PC-3 (cell line): ENCODE measurements around the gene SUSD2. TPM values are rescaled to one million over a fixed set of nuclear protein-coding genes. Genes with fewer than 3 reads are reported as not detected.

Experiments
- ATAC-seq: fragments of 200-7000 bp; cut with Tn5 transposase; 2 replicates; pipeline ENCODE4 v1.9.1; 2020; ENCODE audit warnings: mild to moderate bottlenecking, moderate library complexity
- BruUV-seq: library from RNA; stranded (reverse); fragments of 400-500 nt; replicated peaks from 2 replicates; lab custom pipeline; 2021; lab: Mats Ljungman, UMichigan
- CTCF ChIA-PET: fragments of 300-600 bp; sonication (Branson Sonifier 250); formaldehyde crosslinking; loops from one replicate; lab custom pipeline; 2022; ENCODE audit warnings: antibody characterized with exemption; lab: Charles Lee
- POLR2A ChIA-PET: fragments of 300-600 bp; sonication (Branson Sonifier 250); formaldehyde crosslinking; loops from one replicate; lab custom pipeline; 2022; ENCODE audit warnings: antibody characterized with exemption; ENCODE audit not compliant: unreplicated experiment; lab: Charles Lee
- DNase-seq: peaks from one replicate; pipeline ENCODE4 v3.0.0-alpha.2; 2015
- H2AFZ ChIP-seq: fragments of 300-600 bp; sonication (generic); 2 replicates; pipeline ENCODE4 v1.6.0; 2016; ENCODE audit warnings: antibody characterized with exemption, low read length
- H3F3A ChIP-seq: fragments of 300-600 bp; sonication (generic); one replicate; pipeline ENCODE4 v1.6.0; 2017; ENCODE audit warnings: antibody characterized with exemption, low read length, control low read depth, mild to moderate bottlenecking; ENCODE audit not compliant: unreplicated experiment
- H3K27ac ChIP-seq: fragments of 300-600 bp; sonication (generic); 2 replicates; pipeline ENCODE4 v1.5.1; 2016; ENCODE audit warnings: mild to moderate bottlenecking, low read length
- H3K27me3 ChIP-seq: fragments of 300-600 bp; sonication (generic); 2 replicates; pipeline ENCODE4 v1.6.1; 2016; ENCODE audit warnings: low read length, mixed read lengths
- H3K36me3 ChIP-seq: fragments of 300-600 bp; sonication (generic); 2 replicates; pipeline ENCODE4 v1.6.1; 2016; ENCODE audit warnings: low read depth, mixed run types, low read length, mixed read lengths
- H3K4me1 ChIP-seq: fragments of 300-600 bp; sonication (generic); 2 replicates; pipeline ENCODE4 v1.5.1; 2016; ENCODE audit warnings: low read length; ENCODE audit not compliant: insufficient read depth
- H3K4me2 ChIP-seq: fragments of 300-600 bp; sonication (generic); 2 replicates; pipeline ENCODE4 v1.6.0; 2016; ENCODE audit warnings: low read length
- H3K4me3 ChIP-seq: fragments of 300-600 bp; sonication (generic); 2 replicates; pipeline ENCODE4 v1.5.1; 2016; ENCODE audit warnings: mild to moderate bottlenecking, low read length, mixed read lengths
- H3K79me2 ChIP-seq: fragments of 300-600 bp; sonication (generic); 2 replicates; pipeline ENCODE4 v1.6.1; 2017; ENCODE audit warnings: low read length, mixed read lengths
- H3K9ac ChIP-seq: fragments of 300-600 bp; sonication (generic); 2 replicates; pipeline ENCODE4 v1.6.0; 2016; ENCODE audit warnings: mild to moderate bottlenecking, low read length
- H3K9me2 ChIP-seq: fragments of 300-600 bp; sonication (generic); replicated peaks from 2 replicates; pipeline ENCODE4 v1.6.1; 2016; ENCODE audit warnings: mixed run types, low read length, mixed read lengths
- H3K9me3 ChIP-seq: fragments of 300-600 bp; sonication (generic); 2 replicates; pipeline ENCODE4 v1.6.1; 2016; ENCODE audit warnings: low read length, mixed read lengths
- H4K20me1 ChIP-seq: fragments of 300-600 bp; sonication (generic); 2 replicates; pipeline ENCODE4 v1.6.1; 2016; ENCODE audit warnings: low read length, mixed read lengths
- EZH2 ChIP-seq: fragments of 300-600 bp; sonication (generic); IDR thresholded peaks from one replicate; pipeline ENCODE4 v1.6.1; 2017; ENCODE audit warnings: antibody characterized with exemption, mild to moderate bottlenecking, low read length; ENCODE audit not compliant: unreplicated experiment
- EZH2phosphoT487 ChIP-seq: fragments of 300-600 bp; sonication (generic); IDR thresholded peaks from 2 replicates; pipeline ENCODE4 v1.6.1; 2018; ENCODE audit warnings: mild to moderate bottlenecking, antibody characterized with exemption, low read length, borderline replicate concordance
- intact Hi-C: fragments of 100-400 bp; cut with micrococcal nuclease; formaldehyde crosslinking; loops from 2 replicates; pipeline ENCODE4 v1.9.0; 2023
- total RNA-seq: library from RNA; depleted of rRNA; stranded (reverse); fragments of >200 nt; gene quantifications from 2 replicates; pipeline ENCODE4 v1.2.3, GENCODE V29; 2014
- TF ChIP-seq, protein P1 (sequence below): fragments of 300-600 bp; sonication (generic); conservative IDR thresholded peaks from 2 replicates; pipeline ENCODE4 v1.5.1; 2017; ENCODE audit warnings: antibody characterized with exemption, low read depth, mild to moderate bottlenecking, low read length

The SUSD2 gene
- total RNA-seq, 1 experiment from 2014 or later, result 1.3 TPM

GRCh38 chr22:24177456-24177855 lies 3.8 kb upstream of the SUSD2 start:
- Histone ChIP-seq H3K4me1 (no peaks in the 10 kb centered on the region), H3K4me3 (no peak overlapping the region), H3F3A (no peaks in the 10 kb centered on the region), H3K4me2 (no peak overlapping the region), H3K9me3 (no peaks in the 10 kb centered on the region), H3K36me3 (no peaks in the 10 kb centered on the region), H3K79me2 (no peaks in the 10 kb centered on the region), H3K9me2 (no peaks in the 10 kb centered on the region), H3K9ac (no peak overlapping the region), H4K20me1 (no peaks in the 10 kb centered on the region), H2AFZ (no peak overlapping the region), H3K27me3 (no peaks in the 10 kb centered on the region), H3K27ac (no peak overlapping the region)
- no peak for ATAC-seq
- TF ChIP-seq, protein P1, sequence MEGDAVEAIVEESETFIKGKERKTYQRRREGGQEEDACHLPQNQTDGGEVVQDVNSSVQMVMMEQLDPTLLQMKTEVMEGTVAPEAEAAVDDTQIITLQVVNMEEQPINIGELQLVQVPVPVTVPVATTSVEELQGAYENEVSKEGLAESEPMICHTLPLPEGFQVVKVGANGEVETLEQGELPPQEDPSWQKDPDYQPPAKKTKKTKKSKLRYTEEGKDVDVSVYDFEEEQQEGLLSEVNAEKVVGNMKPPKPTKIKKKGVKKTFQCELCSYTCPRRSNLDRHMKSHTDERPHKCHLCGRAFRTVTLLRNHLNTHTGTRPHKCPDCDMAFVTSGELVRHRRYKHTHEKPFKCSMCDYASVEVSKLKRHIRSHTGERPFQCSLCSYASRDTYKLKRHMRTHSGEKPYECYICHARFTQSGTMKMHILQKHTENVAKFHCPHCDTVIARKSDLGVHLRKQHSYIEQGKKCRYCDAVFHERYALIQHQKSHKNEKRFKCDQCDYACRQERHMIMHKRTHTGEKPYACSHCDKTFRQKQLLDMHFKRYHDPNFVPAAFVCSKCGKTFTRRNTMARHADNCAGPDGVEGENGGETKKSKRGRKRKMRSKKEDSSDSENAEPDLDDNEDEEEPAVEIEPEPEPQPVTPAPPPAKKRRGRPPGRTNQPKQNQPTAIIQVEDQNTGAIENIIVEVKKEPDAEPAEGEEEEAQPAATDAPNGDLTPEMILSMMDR, result no peak
- TF ChIP-seq EZH2phosphoT487 (no peak), EZH2 (no peak)
- POLR2A ChIA-PET, result no interaction called here
- no TSS peak for BruUV-seq
- CTCF ChIA-PET, result no interaction called here
- intact Hi-C loops, result loop anchor here (10.0 kb wide), 1 partner anchor 223 kb away; no protein-coding TSS in a partner anchor
- DNase-seq, result no peak

GRCh38 chr22:24178021-24178431 lies 3.3 kb upstream of the SUSD2 start:
- no peak overlapping the region for H3K27ac ChIP-seq
- H4K20me1 ChIP-seq, result no peaks in the 10 kb centered on the region
- H3F3A ChIP-seq, result no peaks in the 10 kb centered on the region
- no peaks in the 10 kb centered on the region for H3K9me2 ChIP-seq
- POLR2A ChIA-PET, result no interaction called here
- H2AFZ ChIP-seq, result no peak overlapping the region
- no peak overlapping the region for H3K4me2 ChIP-seq
- BruUV-seq, result TSS peak; percentile 30
- CTCF ChIA-PET, result no interaction called here
- H3K27me3 ChIP-seq, result no peaks in the 10 kb centered on the region
- ATAC-seq, result no peak
- DNase-seq, result no peak
- intact Hi-C loops, result loop anchor here (10.0 kb wide), 1 partner anchor 223 kb away; no protein-coding TSS in a partner anchor
- TF ChIP-seq, protein P1, result no peak
- TF ChIP-seq EZH2phosphoT487 (no peak), EZH2 (no peak)
- no peak overlapping the region for H3K9ac ChIP-seq
- no peaks in the 10 kb centered on the region for H3K79me2 ChIP-seq
- H3K9me3 ChIP-seq, result no peaks in the 10 kb centered on the region
- no peaks in the 10 kb centered on the region for H3K36me3 ChIP-seq
- no peaks in the 10 kb centered on the region for H3K4me1 ChIP-seq
- no peak overlapping the region for H3K4me3 ChIP-seq

DNA sequence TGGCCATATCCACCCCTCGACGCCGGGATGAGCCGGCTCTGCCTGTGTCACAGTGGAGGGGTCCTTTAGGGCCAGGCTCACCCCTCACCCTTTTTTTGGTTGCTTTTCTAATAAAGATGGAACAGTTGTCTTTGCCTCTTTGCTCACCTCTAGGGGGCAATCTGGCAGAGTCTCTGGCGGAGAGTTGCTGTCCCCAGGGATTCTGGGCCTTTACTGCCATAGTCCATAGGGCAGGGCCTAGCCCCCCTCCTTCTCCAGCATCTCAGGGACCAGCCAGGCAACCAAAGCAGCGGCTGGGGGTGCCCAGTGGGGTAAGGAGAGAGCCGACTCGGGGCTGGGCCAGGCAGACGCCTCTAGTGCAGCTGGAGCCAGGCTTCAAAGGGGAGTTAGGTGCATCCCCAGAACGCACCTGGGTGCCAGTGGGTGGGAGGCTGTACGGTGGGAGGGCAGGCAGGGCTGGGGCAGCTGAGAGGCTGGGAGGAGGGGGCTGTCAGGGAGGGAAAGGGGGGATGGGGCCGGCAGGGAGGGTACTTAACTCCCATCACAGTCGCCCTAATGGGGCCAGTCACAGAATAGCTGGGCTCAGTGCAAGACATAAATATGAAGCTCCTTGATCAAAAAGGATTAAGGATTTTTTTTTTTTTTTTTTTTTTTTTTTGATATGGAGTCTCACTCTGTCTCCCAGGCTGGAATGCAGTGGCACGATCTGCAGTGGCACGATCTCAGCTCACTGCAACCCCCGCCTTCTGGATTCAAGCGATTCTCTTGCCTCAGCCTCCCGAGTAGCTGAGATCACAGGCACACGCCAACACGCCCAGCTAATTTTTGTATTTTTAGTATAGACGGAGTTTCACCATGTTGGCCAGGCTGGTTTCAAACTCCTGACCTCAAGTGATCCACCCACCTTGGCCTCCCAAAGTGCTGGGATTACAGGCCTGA lies 2.5 kb upstream of the SUSD2 start:
- Histone ChIP-seq H3K27me3 (no peaks in the 10 kb centered on the region), H3K4me1 (no peaks in the 10 kb centered on the region), H3K4me3 (no peak overlapping the region), H3K9me2 (no peaks in the 10 kb centered on the region), H3K9me3 (no peaks in the 10 kb centered on the region), H3K9ac (no peak overlapping the region), H3K27ac (no peak overlapping the region), H3K4me2 (no peak overlapping the region), H3F3A (no peaks in the 10 kb centered on the region), H3K36me3 (no peaks in the 10 kb centered on the region), H4K20me1 (no peaks in the 10 kb centered on the region), H2AFZ (no peak overlapping the region), H3K79me2 (no peaks in the 10 kb centered on the region)
- no TSS peak for BruUV-seq
- POLR2A ChIA-PET, result no interaction called here
- TF ChIP-seq EZH2phosphoT487, result no peak
- TF ChIP-seq, protein P1, result peak; percentile 55
- TF ChIP-seq EZH2, result no peak
- DNase-seq (no peak), ATAC-seq (no peak)
- CTCF ChIA-PET, result interaction anchor here (0.6 kb wide), 1 partner anchor 22 kb away, joined by 8 read pairs; no protein-coding TSS in a partner anchor
- intact Hi-C loops, result loop anchor here (10.0 kb wide), 1 partner anchor 224 kb away; no protein-coding TSS in a partner anchor
